ENCODE measurements around the gene HDGFL3. TPM values are rescaled to one million over a fixed set of nuclear protein-coding genes. Genes with fewer than 3 reads are reported as not detected.

Gene HDGFL3
- total and polyA plus RNA-seq, 7 donors = 2.6 to 10.4 (median 4.8) TPM

DNA sequence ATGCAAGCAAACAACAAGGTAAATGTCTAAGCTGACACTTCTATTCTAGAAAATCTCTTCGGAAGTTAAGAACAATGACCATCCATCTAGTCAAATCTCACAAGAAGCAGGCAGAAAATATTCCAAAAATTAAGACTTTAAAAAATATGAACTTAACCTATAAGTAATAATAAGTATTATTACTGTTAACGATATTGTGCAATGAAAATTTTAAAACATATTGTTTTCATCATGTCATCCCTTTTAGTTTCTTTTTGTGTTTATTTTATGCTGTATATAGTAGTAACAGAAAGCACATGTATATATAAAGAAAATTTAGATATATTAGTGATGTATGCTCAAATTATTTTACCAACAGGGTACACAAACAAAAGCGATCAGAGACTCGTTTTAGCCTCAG lies 4.1 kb downstream of the HDGFL3 start:
- intact Hi-C loops (cut with DNase I) = no loop called here
- no peaks in the 10 kb centered on the region for H3K9me3 ChIP-seq
- no peaks in the 10 kb centered on the region for H3K36me3 ChIP-seq (ENCODE audit: insufficient read depth in 1 of 2, low read depth in 1 of 2)
- no peak overlapping the region for H3K27ac ChIP-seq
- peaks cover 0 to 33% (median 6%) of the 10 kb centered on the region in 3 donors for H3K27me3 ChIP-seq (ENCODE audit: insufficient read depth in 3 of 3, low read length in 2 of 3)
- DNase-seq = no peak
- WGBS, 3 donors = 93 to 95% (median 95%) methylated on average over 4 of the region's 4 CpGs
- ATAC-seq = no peak
- TF ChIP-seq, protein P1, sequence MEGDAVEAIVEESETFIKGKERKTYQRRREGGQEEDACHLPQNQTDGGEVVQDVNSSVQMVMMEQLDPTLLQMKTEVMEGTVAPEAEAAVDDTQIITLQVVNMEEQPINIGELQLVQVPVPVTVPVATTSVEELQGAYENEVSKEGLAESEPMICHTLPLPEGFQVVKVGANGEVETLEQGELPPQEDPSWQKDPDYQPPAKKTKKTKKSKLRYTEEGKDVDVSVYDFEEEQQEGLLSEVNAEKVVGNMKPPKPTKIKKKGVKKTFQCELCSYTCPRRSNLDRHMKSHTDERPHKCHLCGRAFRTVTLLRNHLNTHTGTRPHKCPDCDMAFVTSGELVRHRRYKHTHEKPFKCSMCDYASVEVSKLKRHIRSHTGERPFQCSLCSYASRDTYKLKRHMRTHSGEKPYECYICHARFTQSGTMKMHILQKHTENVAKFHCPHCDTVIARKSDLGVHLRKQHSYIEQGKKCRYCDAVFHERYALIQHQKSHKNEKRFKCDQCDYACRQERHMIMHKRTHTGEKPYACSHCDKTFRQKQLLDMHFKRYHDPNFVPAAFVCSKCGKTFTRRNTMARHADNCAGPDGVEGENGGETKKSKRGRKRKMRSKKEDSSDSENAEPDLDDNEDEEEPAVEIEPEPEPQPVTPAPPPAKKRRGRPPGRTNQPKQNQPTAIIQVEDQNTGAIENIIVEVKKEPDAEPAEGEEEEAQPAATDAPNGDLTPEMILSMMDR (IDR thresholded peaks at IDR 0.05) = no peak
- H3K4me1 ChIP-seq = peaks cover 7% of the 10 kb centered on the region
- H3K4me3 ChIP-seq = no peak overlapping the region

DNA sequence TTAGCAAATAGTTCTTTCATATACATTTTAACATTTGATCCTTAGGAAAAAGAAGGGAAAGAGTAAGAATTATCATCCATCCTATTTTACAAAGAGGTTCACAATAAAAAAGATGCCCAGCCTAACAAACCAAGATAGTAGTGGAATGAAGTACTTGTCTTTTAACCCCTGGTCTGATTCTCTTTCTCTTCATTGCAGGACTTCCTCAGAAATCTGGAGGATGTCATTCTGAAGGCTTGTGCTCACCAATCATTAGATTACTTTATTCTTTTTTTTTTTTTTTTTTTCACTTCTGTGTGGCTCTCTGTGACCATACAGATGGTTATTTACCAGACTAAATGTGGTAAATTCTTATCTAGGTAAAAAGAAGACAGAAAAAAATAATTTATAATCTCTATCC lies 7.0 kb downstream of the HDGFL3 start:
- Histone ChIP-seq H3K9me3 (no peaks in the 10 kb centered on the region), H3K36me3 (ENCODE audit: insufficient read depth in 1 of 2, low read depth in 1 of 2) (no peaks in the 10 kb centered on the region), H3K27ac (no peak overlapping the region), H3K4me1 (peaks cover under 1% of the 10 kb centered on the region), H3K4me3 (no peak overlapping the region), H3K27me3 (ENCODE audit: insufficient read depth in 3 of 3, low read length in 2 of 3) (peaks cover 0 to 6% (median 0%) of the 10 kb centered on the region in 3 donors)
- intact Hi-C loops (cut with DNase I) = no loop called here
- ATAC-seq (no peak), DNase-seq (no peak)
- TF ChIP-seq, protein P1 (IDR thresholded peaks at IDR 0.05) = no peak

DNA sequence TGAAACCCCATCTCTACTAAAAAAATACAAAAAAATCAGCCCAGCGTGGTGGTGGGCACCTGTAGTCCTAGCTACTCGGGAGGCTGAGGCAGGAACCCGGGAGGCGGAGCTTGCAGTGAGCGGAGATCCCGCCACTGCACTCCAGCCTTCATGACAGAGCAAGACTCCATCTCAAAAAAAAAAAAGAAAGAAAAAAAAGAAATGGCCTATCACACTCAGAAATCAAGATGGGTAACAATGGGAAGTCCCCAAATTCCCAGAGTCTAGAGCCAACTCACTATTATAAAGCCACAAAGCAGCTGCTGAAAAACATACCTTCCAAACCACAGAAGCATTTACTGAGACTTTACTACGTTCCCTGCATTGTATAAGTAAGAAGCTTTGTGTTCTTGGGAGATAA lies 7.5 kb downstream of the HDGFL3 start:
- Histone ChIP-seq H3K9me3 (no peaks in the 10 kb centered on the region), H3K27ac (no peak overlapping the region), H3K36me3 (ENCODE audit: insufficient read depth in 1 of 2, low read depth in 1 of 2) (no peaks in the 10 kb centered on the region), H3K4me3 (no peak overlapping the region), H3K4me1 (no peaks in the 10 kb centered on the region), H3K27me3 (ENCODE audit: insufficient read depth in 3 of 3, low read length in 2 of 3) (peaks cover 0 to 2% (median 0%) of the 10 kb centered on the region in 3 donors)
- intact Hi-C loops (cut with DNase I) = no loop called here
- DNase-seq (no peak), ATAC-seq (no peak)
- 91 to 95% (median 92%) methylated on average over 7 of the region's 7 CpGs for WGBS, 3 donors
- TF ChIP-seq, protein P1 (IDR thresholded peaks at IDR 0.05) = no peak

DNA sequence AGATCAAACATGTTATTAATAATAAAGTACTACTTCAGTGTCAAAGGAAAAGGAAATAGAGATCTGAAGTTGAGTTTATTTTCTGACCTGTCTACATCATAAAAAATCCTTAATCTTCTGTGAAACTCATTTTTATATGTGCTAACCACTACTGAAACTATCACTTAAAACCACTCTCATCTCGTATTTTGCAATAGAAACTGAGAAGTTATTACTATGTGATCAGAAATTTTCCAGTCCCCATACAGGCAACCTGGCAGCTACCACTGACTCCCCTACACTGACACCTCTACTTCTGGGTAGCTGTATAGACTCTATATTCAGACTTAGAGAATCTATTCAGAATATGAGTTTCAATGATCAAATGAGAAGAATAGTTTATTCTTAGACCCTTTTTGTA lies 8.3 kb downstream of the HDGFL3 start:
- ATAC-seq (no peak), DNase-seq (no peak)
- intact Hi-C loops (cut with DNase I) = no loop called here
- Histone ChIP-seq H3K9me3 (no peaks in the 10 kb centered on the region), H3K27ac (no peak overlapping the region), H3K4me3 (no peak overlapping the region), H3K4me1 (no peaks in the 10 kb centered on the region), H3K27me3 (ENCODE audit: insufficient read depth in 3 of 3, low read length in 2 of 3) (no peaks in the 10 kb centered on the region), H3K36me3 (ENCODE audit: insufficient read depth in 1 of 2, low read depth in 1 of 2) (no peaks in the 10 kb centered on the region)
- 80 to 94% (median 91%) methylated on average over 1 of the region's 1 CpG for WGBS, 3 donors
- TF ChIP-seq, protein P1 (IDR thresholded peaks at IDR 0.05) = no peak

DNA sequence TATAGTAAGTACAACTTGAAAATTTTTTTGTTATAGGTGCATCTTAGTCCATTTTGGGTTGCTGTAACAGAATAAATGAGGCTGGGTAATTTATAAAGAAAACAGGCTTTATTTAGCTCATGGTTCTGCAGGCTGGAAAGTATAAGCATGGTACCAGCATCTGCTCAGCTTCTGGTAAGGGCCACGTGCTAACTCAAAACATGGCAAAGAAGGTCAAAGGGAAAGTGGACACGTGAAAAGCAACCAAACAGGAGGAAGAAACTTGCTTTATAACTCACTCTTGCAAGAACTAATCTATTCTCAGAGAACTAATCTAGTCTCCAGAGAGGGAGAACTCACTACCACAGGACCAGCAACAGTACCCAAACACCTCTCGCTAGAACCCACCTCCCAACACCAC lies 9.1 kb downstream of the HDGFL3 start:
- TF ChIP-seq, protein P1 (IDR thresholded peaks at IDR 0.05) = no peak

More for the DNA sequence above, 9.1 kb downstream of the HDGFL3 start:
- Histone ChIP-seq H3K4me1 (no peaks in the 10 kb centered on the region), H3K27ac (no peak overlapping the region), H3K9me3 (no peaks in the 10 kb centered on the region), H3K36me3 (ENCODE audit: insufficient read depth in 1 of 2, low read depth in 1 of 2) (no peaks in the 10 kb centered on the region), H3K4me3 (no peak overlapping the region), H3K27me3 (ENCODE audit: insufficient read depth in 3 of 3, low read length in 2 of 3) (no peaks in the 10 kb centered on the region)
- DNase-seq (no peak), ATAC-seq (no peak)
- WGBS, 3 donors = 83 to 88% (median 83%) methylated on average over 3 of the region's 3 CpGs
- intact Hi-C loops (cut with DNase I) = no loop called here
